AG04450 (cell line): ENCODE data around the gene SKI. TPM values are rescaled to one million over a fixed set of nuclear protein-coding genes. Genes with fewer than 3 reads are reported as not detected.

ENCODE experiments used
- CTCF ChIA-PET: fragments of 300-600, 350-600 bp; formaldehyde crosslinking; extraction: SDS; loops from one replicate; lab custom pipeline; 2022; ENCODE audit warnings: antibody characterized with exemption, inconsistent platforms; lab: Charles Lee
- POLR2A ChIA-PET: fragments of 350-600 bp; formaldehyde crosslinking; extraction: SDS; loops from one replicate; lab custom pipeline; 2021; ENCODE audit warnings: antibody characterized with exemption, inconsistent platforms; lab: Yijun Ruan, JAX
- DNase-seq: peaks from one replicate; pipeline ENCODE4 v3.0.0-alpha.2; 2011; ENCODE audit warnings: low read depth, low spot score
- H3K27ac ChIP-seq: one replicate; pipeline ENCODE4 v1.5.1; 2012; ENCODE audit warnings: low read depth, low read length, control low read depth
- H3K27me3 ChIP-seq: one replicate; pipeline ENCODE4 v1.6.0; 2012; ENCODE audit warnings: low read length; ENCODE audit not compliant: control insufficient read depth, insufficient read depth
- H3K4me3 ChIP-seq: 2 replicates; pipeline ENCODE4 v1.5.1; 2011; ENCODE audit warnings: mild to moderate bottlenecking, low read depth, low read length, control low read depth
- H3K9me3 ChIP-seq: 2 replicates; pipeline ENCODE4 v1.5.1; 2012; ENCODE audit warnings: low read length; ENCODE audit not compliant: control insufficient read depth, insufficient read depth
- polyA plus RNA-seq: library from polyadenylated mRNA; depleted of rRNA; stranded (reverse); fragments of >200 nt; gene quantifications from 2 replicates; pipeline ENCODE4 v1.2.3, GENCODE V29; 2011
- TF ChIP-seq, protein P1 (sequence below): IDR thresholded peaks from 2 replicates; pipeline ENCODE4 v1.5.1; 2011; ENCODE audit warnings: low read depth, low read length, control low read depth, inconsistent platforms

Gene SKI
- polyA plus RNA-seq, 1 experiment: 6.7 TPM

GRCh38 chr1:2212532-2213491 lies 15.3 kb upstream of the SKI start:
- POLR2A ChIA-PET: interaction anchor here (1.4 to 2.0 kb wide), 2 partner anchors 14 to 169 kb away, joined by 3 to 19 read pairs; no protein-coding TSS in a partner anchor
- DNase-seq: peak; percentile 90
- Histone ChIP-seq H3K4me3 (peak overlapping the region; percentile 44), H3K9me3 (no peaks in the 10 kb centered on the region; the same call in 1 of the 2 replicates), H3K27me3 (no peaks in the 10 kb centered on the region), H3K27ac (peak overlapping the region; percentile 98)
- TF ChIP-seq, protein P1, sequence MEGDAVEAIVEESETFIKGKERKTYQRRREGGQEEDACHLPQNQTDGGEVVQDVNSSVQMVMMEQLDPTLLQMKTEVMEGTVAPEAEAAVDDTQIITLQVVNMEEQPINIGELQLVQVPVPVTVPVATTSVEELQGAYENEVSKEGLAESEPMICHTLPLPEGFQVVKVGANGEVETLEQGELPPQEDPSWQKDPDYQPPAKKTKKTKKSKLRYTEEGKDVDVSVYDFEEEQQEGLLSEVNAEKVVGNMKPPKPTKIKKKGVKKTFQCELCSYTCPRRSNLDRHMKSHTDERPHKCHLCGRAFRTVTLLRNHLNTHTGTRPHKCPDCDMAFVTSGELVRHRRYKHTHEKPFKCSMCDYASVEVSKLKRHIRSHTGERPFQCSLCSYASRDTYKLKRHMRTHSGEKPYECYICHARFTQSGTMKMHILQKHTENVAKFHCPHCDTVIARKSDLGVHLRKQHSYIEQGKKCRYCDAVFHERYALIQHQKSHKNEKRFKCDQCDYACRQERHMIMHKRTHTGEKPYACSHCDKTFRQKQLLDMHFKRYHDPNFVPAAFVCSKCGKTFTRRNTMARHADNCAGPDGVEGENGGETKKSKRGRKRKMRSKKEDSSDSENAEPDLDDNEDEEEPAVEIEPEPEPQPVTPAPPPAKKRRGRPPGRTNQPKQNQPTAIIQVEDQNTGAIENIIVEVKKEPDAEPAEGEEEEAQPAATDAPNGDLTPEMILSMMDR: no peak; the same call in none of the 2 replicates
- CTCF ChIA-PET: no interaction called here

DNA sequence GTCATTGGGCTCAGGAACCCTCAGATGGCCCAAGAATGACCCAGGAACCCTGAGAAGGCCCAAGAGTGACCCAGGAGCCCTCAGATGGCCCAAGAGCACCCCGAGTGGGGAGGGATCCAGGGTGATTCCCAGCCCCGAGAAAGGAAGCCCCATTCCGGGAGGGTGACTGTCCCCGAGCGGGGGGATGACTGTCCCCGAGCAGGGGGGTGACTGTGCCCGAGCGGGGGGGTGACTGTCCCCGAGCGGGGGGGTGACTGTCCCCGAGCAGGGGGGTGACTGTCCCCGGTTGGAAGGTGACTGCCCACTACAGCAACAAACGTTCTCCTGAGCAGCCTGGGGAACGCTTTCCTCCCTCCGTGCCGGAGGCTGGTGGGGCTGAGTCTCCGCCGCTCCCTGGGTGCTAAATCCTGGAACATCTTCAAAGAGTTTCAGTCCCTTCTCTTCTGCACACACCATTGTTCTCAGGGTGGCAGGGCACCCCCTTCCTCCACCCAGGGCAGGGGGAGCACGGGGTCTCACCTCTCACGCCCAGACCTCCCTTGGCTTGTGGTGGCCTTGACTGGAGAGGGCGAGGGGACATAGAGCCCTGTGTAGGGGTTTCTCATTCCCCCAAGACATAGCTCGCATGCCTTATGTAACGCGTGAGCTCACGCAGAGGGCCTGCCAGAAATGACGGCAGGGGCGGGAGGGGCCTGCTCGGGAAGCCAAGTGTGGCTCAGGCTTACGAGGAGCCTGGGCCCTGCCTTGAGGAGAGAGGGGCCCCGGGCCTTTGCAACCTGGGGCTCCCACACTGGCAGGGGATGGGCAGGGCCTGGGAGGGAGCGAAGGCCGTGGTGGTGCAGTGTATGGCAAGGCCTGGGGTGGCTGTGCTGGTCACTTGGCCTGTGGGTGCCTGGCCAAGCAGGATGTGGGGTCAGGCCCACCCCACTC lies 14.3 kb upstream of the SKI start:
- H3K27me3 ChIP-seq: no peaks in the 10 kb centered on the region
- ChIA-PET CTCF (interaction anchor here (1.0 to 1.4 kb wide), 2 partner anchors 11 to 19 kb away, joined by 3 read pairs; partner anchors contain the start of gene FAAP20), POLR2A (interaction anchor here (0.6 to 1.4 kb wide), 3 partner anchors 11 to 178 kb away, joined by 3 read pairs; partner anchors contain the start of genes MORN1 and RER1)
- no peak for DNase-seq
- no peak overlapping the region for H3K4me3 ChIP-seq
- TF ChIP-seq, protein P1: no peak
- peak overlapping the region; percentile 98 for H3K27ac ChIP-seq
- no peaks in the 10 kb centered on the region; the same call in none of the 2 replicates for H3K9me3 ChIP-seq

DNA sequence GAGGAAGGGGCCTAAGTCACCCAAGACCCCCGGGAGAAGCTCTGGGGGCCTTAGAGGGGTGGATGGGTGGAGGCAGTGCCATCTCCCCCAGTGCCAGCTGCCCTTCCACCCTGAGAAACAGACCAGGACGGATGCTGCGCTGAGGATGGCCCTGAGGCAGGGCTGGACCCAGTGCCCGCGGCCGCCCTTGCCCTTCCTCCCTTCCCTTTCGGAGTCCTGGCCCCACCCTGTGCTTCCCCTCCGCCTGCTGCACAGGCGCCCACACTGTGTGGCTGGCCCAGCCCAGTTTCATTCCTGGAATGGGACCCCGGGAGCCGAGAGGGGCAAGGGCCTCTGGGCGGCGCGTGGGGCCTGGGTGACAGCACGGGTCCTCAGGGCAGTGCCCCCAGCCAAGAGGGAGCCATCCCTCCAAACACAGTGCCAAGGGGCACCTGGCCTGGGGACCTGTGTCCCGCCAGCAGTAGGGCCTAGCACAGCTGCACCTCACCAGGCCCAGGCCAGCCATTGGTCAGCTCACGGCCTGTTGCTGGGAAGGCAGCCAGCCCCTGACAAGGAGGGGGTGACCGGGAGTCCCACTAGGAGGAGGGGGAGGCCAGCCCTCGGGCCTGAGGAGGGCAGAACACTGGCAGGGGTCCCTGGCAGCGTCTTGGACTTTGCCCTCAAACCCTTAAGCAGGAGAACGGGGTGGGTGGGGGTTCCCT lies 13.4 kb upstream of the SKI start:
- no peak for DNase-seq
- TF ChIP-seq, protein P1: no peak
- no peak overlapping the region for H3K4me3 ChIP-seq
- no peaks in the 10 kb centered on the region for H3K27me3 ChIP-seq
- peak overlapping the region; percentile 98 for H3K27ac ChIP-seq
- CTCF ChIA-PET: interaction anchor here (1.0 to 1.4 kb wide), 2 partner anchors 10 to 20 kb away, joined by 3 read pairs; partner anchors contain the start of gene FAAP20
- peaks cover 3% of the 10 kb centered on the region for H3K9me3 ChIP-seq
- POLR2A ChIA-PET: interaction anchor here (0.6 to 1.4 kb wide), 3 partner anchors 11 to 177 kb away, joined by 3 read pairs; partner anchors contain the start of genes MORN1 and RER1

GRCh38 chr1:2215329-2215728 lies 12.8 kb upstream of the SKI start:
- no peaks in the 10 kb centered on the region for H3K27me3 ChIP-seq
- TF ChIP-seq, protein P1: no peak
- H3K4me3 ChIP-seq: no peak overlapping the region
- POLR2A ChIA-PET: interaction anchor here (1.4 kb wide), 1 partner anchor 16 kb away, joined by 3 read pairs; no protein-coding TSS in a partner anchor
- H3K27ac ChIP-seq: no peak overlapping the region
- CTCF ChIA-PET: no interaction called here
- peaks cover 3% of the 10 kb centered on the region for H3K9me3 ChIP-seq
- DNase-seq: no peak
